HepG2 (cell line): Measurements from ENCODE around the gene WIPF2. TPM values are rescaled to one million over a fixed set of nuclear protein-coding genes. Genes with fewer than 3 reads are reported as not detected.
A peak's percentile ranks its signal among the peaks of the same experiment; 100 is the strongest.

ENCODE experiments used
- ATAC-seq: fragments of 200-7000 bp; cut with Tn5 transposase; 3 replicates; pipeline ENCODE4 v1.9.1; 2020; ENCODE audit warnings: mild to moderate bottlenecking, moderate library complexity
- BruUV-seq: library from RNA; stranded (reverse); fragments of 400-500 nt; replicated peaks from 2 replicates; lab custom pipeline; 2021; lab: Mats Ljungman, UMichigan
- CTCF ChIA-PET: fragments of 300-600 bp; formaldehyde crosslinking; extraction: SDS; loops from one replicate; lab custom pipeline; 2021; ENCODE audit warnings: low total read pairs, inconsistent platforms, low intra/inter-chr PET ratio; lab: Yijun Ruan, JAX
- POLR2A ChIA-PET: fragments of 350-600 bp; sonication (Branson Sonifier 250); formaldehyde crosslinking; loops from one replicate; lab custom pipeline; 2020; ENCODE audit warnings: antibody characterized with exemption, inconsistent platforms; lab: Yijun Ruan, JAX
- DNase-seq: peaks from one replicate; pipeline ENCODE4 v3.0.0-alpha.2; 2015; ENCODE audit warnings: low spot score
- FAIRE-seq: peaks from 3 replicates; lab custom pipeline; 2011; peaks lifted over from hg19 to GRCh38; lab: Jason Lieb, UNC
- H2AFZ ChIP-seq: one replicate; pipeline ENCODE4 v1.6.1; 2011; ENCODE audit warnings: low read length, inconsistent platforms
- H3K27ac ChIP-seq: fragments of 300-600 bp; 3 replicates; pipeline ENCODE4 v1.8.0; 2011; ENCODE audit warnings: mixed run types, mild to moderate bottlenecking, mixed read lengths, low read length, inconsistent platforms; ENCODE audit not compliant: insufficient read depth; ENCODE audit errors: extremely low read length
- H3K27me3 ChIP-seq, 2 experiments: fragments of 200-600 bp in 1 of 2; 2 replicates in 1 of 2; 3 replicates in 1 of 2; pipeline versions ENCODE4 v1.6.0 to v1.8.0; 2011; ENCODE audit warnings: low read length in 2 of 2, mild to moderate bottlenecking in 2 of 2, moderate library complexity in 2 of 2, inconsistent platforms in 1 of 2; ENCODE audit not compliant: insufficient read depth in 2 of 2, control insufficient read depth in 1 of 2
- H3K36me3 ChIP-seq, 2 experiments: fragments of 200-600 bp in 1 of 2; replicated peaks in 1 of 2; 2 replicates in 1 of 2; 3 replicates in 1 of 2; pipeline versions ENCODE4 v1.5.1 to v1.8.0; 2011; ENCODE audit warnings: low read length in 2 of 2, inconsistent platforms in 1 of 2; ENCODE audit not compliant: insufficient read depth in 2 of 2, control insufficient read depth in 1 of 2
- H3K4me1 ChIP-seq: 2 replicates; pipeline ENCODE4 v1.5.1; 2012; ENCODE audit warnings: low read length, inconsistent platforms; ENCODE audit not compliant: insufficient read depth
- H3K4me2 ChIP-seq: 2 replicates; pipeline ENCODE4 v1.6.0; 2011; ENCODE audit warnings: low read depth, low read length, inconsistent platforms
- H3K4me3 ChIP-seq, 3 experiments: fragments of 200-600 bp in 1 of 3; sonication (generic), shearing (Covaris generic) in 1 of 3; replicated peaks in 1 of 3; 2 replicates each; pipeline ENCODE4 v1.5.1; 2011 to 2016; ENCODE audit warnings: low read length in 3 of 3, inconsistent platforms in 2 of 3, low read depth in 2 of 3, mild to moderate bottlenecking in 2 of 3, control low read depth in 1 of 3, mixed read lengths in 1 of 3; ENCODE audit not compliant: insufficient read depth in 1 of 3
- H3K79me2 ChIP-seq: one replicate; pipeline ENCODE4 v1.6.1; 2011; ENCODE audit warnings: low read length, inconsistent platforms; ENCODE audit not compliant: insufficient read depth
- H3K9ac ChIP-seq: 2 replicates; pipeline ENCODE4 v1.6.0; 2011; ENCODE audit warnings: mild to moderate bottlenecking, low read depth, low read length, inconsistent platforms; ENCODE audit not compliant: insufficient read depth
- H3K9me3 ChIP-seq: 2 replicates; pipeline ENCODE4 v1.5.1; 2012; ENCODE audit warnings: mild to moderate bottlenecking, low read length
- H4K20me1 ChIP-seq: 2 replicates; pipeline ENCODE4 v1.6.0; 2011; ENCODE audit warnings: inconsistent platforms, mild to moderate bottlenecking, low read length, moderate library complexity; ENCODE audit not compliant: insufficient read depth
- ATF4 ChIP-seq, 2 experiments: fragments of 450-650 bp in 1 of 2; sonication (generic) in 1 of 2; formaldehyde crosslinking; IDR thresholded peaks; 2 replicates each; pipeline versions ENCODE4 v1.5.0 to v1.8.0; 2020 to 2022; ENCODE audit warnings: mild to moderate bottlenecking in 1 of 2, missing genetic modification reagents in 1 of 2
- E2F2 ChIP-seq: sonication (generic); formaldehyde crosslinking; IDR thresholded peaks from 2 replicates; pipeline ENCODE4 v1.4.0; 2020; ENCODE audit warnings: missing genetic modification reagents, borderline replicate concordance
- FOSL1 ChIP-seq: sonication (generic); formaldehyde crosslinking; IDR thresholded peaks from 2 replicates; pipeline ENCODE4 v1.9.0; 2021; ENCODE audit warnings: missing genetic modification reagents, borderline replicate concordance
- HNRNPUL1 ChIP-seq: fragments of 200-400 bp; formaldehyde crosslinking; IDR thresholded peaks from 2 replicates; pipeline ENCODE4 v1.6.1; 2017; ENCODE audit warnings: low read depth, mild to moderate bottlenecking, low read length, moderate library complexity
- MATR3 ChIP-seq: sonication (generic); formaldehyde crosslinking; IDR thresholded peaks from 2 replicates; pipeline ENCODE4 v1.4.0; 2020; ENCODE audit warnings: missing genetic modification reagents
- NFKBIZ ChIP-seq: IDR thresholded peaks from 2 replicates; pipeline ENCODE4 v1.6.1; 2018; ENCODE audit warnings: missing genetic modification reagents, missing compliant biosample characterization
- SRSF4 ChIP-seq: fragments of 200-400 bp; formaldehyde crosslinking; IDR thresholded peaks from one replicate; pipeline ENCODE4 v1.6.1; 2018; ENCODE audit warnings: mild to moderate bottlenecking, low read depth, low read length, moderate library complexity; ENCODE audit not compliant: poor library complexity, severe bottlenecking
- TAF1 ChIP-seq: sonication (generic); formaldehyde crosslinking; IDR thresholded peaks from 2 replicates; pipeline ENCODE4 v1.4.0; 2020; ENCODE audit warnings: missing genetic modification reagents
- ZBED4 ChIP-seq: sonication (generic); formaldehyde crosslinking; IDR thresholded peaks from 2 replicates; pipeline ENCODE4 v1.4.0; 2020; ENCODE audit warnings: missing genetic modification reagents, borderline replicate concordance
- ZNF224 ChIP-seq: sonication (generic); formaldehyde crosslinking; IDR thresholded peaks from 2 replicates; pipeline ENCODE4 v1.5.0; 2020; ENCODE audit warnings: mild to moderate bottlenecking, missing genetic modification reagents
- ZNF331 ChIP-seq: sonication (generic); formaldehyde crosslinking; IDR thresholded peaks from 2 replicates; pipeline ENCODE4 v1.4.0; 2020; ENCODE audit warnings: missing genetic modification reagents
- ZNF468 ChIP-seq: sonication (generic); formaldehyde crosslinking; IDR thresholded peaks from 2 replicates; pipeline ENCODE4 v1.8.0; 2022; ENCODE audit warnings: mild to moderate bottlenecking, moderate library complexity, missing genetic modification reagents
- ZNF703 ChIP-seq: sonication (generic); formaldehyde crosslinking; IDR thresholded peaks from 2 replicates; pipeline ENCODE4 v1.5.1; 2020; ENCODE audit warnings: missing genetic modification reagents, mild to moderate bottlenecking, moderate library complexity, borderline replicate concordance
- ZNF780A ChIP-seq: sonication (generic); formaldehyde crosslinking; IDR thresholded peaks from 2 replicates; pipeline ENCODE4 v1.8.0; 2022; ENCODE audit warnings: mild to moderate bottlenecking, missing genetic modification reagents, moderate library complexity
- ZNF839 ChIP-seq: sonication (generic); formaldehyde crosslinking; IDR thresholded peaks from 2 replicates; pipeline ENCODE4 v1.4.0; 2020; ENCODE audit warnings: missing genetic modification reagents, mild to moderate bottlenecking, borderline replicate concordance
- WGBS: methylation state at CpG from one replicate; pipeline ENCODE4 v1.1.6; 2017; ENCODE audit warnings: low lambda C conversion rate; 5-methylcytosine and 5-hydroxymethylcytosine counted together
- in situ Hi-C: cut with HindIII; loops from 2 replicates; pipeline ENCODE4 v1.10.0; 2017; ENCODE audit warnings: low pct_unique_long_range_greater_than_20kb; ENCODE audit not compliant: extremely low pct_ligation_motif_present
- intact Hi-C: fragments of 100-400 bp; cut with micrococcal nuclease; formaldehyde crosslinking; loops from one replicate; pipeline ENCODE4 v1.10.0; 2022; ENCODE audit not compliant: unreplicated experiment
- polyA plus RNA-seq, 8 experiments: library from polyadenylated mRNA; depleted of rRNA in 3 of 8; stranded (reverse) in 7 of 8; unstranded in 1 of 8; fragments of >200 nt; fragmentation: Illumina TruSeq in 4 of 8; extraction: Trizol in 4 of 8; gene quantifications; 2 replicates each; pipeline versions ENCODE4 v1.2.1 to v1.2.3, GENCODE V29; 2011 to 2016; ENCODE audit warnings: low read depth in 4 of 8, missing spikeins in 1 of 8, mixed read lengths in 1 of 8; ENCODE audit not compliant: insufficient read depth in 1 of 8
- total RNA-seq, 5 experiments: library from RNA; depleted of rRNA; stranded (reverse); fragments of >200 nt; fragmentation: Illumina TruSeq; extraction: Trizol; gene quantifications; 2 replicates each; pipeline ENCODE4 v1.2.3, GENCODE V29; 2016; ENCODE audit warnings: low read depth in 1 of 5

WIPF2 gene
- total and polyA plus RNA-seq, 2 of the 13 experiments (the other 11 are each of a cell fraction or from before 2014, with no cell fraction given) = 7.2 to 10.8 TPM

GRCh38 chr17:40290629-40291280 lies 71.7 kb downstream of the WIPF2 start:
- BruUV-seq = no TSS peak
- 69% methylated on average over 4 of the region's 4 CpGs for WGBS
- ATAC-seq (no peak), DNase-seq (peak; percentile 86), FAIRE-seq (peak; percentile 57)
- no peaks in the 10 kb centered on the region for H3K9me3 ChIP-seq
- no peak overlapping the region for H3K9ac ChIP-seq
- ChIA-PET POLR2A (interaction anchor here (1.6 kb wide), 1 partner anchor 178 kb away, joined by 7 read pairs; no protein-coding TSS in a partner anchor), CTCF (interaction anchor here (0.9 to 2.5 kb wide), 5 partner anchors 64 to 277 kb away, joined by 3 to 38 read pairs (median 9); no protein-coding TSS in a partner anchor)
- no peak overlapping the region for H3K4me3 ChIP-seq
- H3K27me3 ChIP-seq = no peaks in the 10 kb centered on the region
- H2AFZ ChIP-seq = no peak overlapping the region
- intact Hi-C loops (loop anchor here (1.0 kb wide), 2 partner anchors 88 to 277 kb away; no protein-coding TSS in a partner anchor), in situ Hi-C loops (no loop called here)
- H3K36me3 ChIP-seq = peaks cover 15 to 49% of the 10 kb centered on the region in 2 experiments
- H3K4me1 ChIP-seq = peaks cover 51% of the 10 kb centered on the region
- peaks cover 32% of the 10 kb centered on the region for H3K79me2 ChIP-seq
- H3K4me2 ChIP-seq = peak overlapping the region; percentile 9; the same call in 1 of the 2 replicates
- peak overlapping the region; percentile 10 for H3K27ac ChIP-seq
- H4K20me1 ChIP-seq = no peaks in the 10 kb centered on the region
- TF ChIP-seq NFKBIZ (CRISPR knock-in tag) (no peak), ZNF224 (no peak), TAF1 (CRISPR knock-in tag) (no peak), ZBED4 (no peak), E2F2 (no peak), FOSL1 (no peak), ZNF331 (CRISPR knock-in tag) (0 out of 2 replicates have a peak, but pooled peaks have one; percentile 27), HNRNPUL1 (no peak), ZNF468 (no peak), ZNF703 (CRISPR knock-in tag) (no peak), MATR3 (CRISPR knock-in tag) (no peak), SRSF4 (no peak), ZNF780A (CRISPR knock-in tag) (no peak), ATF4 (CRISPR knock-in tag; IDR thresholded peaks at IDR 0.05) (peak in 1 of 2 experiments; percentile 81; a peak in 2 of 4 replicates), ZNF839 (no peak)
